ENCODE data around the gene OR8B12. TPM values are rescaled to one million over a fixed set of nuclear protein-coding genes. Genes with fewer than 3 reads are reported as not detected.

Gene OR8B12
- total RNA-seq, 4 donors from 2014 or later = not detected

DNA sequence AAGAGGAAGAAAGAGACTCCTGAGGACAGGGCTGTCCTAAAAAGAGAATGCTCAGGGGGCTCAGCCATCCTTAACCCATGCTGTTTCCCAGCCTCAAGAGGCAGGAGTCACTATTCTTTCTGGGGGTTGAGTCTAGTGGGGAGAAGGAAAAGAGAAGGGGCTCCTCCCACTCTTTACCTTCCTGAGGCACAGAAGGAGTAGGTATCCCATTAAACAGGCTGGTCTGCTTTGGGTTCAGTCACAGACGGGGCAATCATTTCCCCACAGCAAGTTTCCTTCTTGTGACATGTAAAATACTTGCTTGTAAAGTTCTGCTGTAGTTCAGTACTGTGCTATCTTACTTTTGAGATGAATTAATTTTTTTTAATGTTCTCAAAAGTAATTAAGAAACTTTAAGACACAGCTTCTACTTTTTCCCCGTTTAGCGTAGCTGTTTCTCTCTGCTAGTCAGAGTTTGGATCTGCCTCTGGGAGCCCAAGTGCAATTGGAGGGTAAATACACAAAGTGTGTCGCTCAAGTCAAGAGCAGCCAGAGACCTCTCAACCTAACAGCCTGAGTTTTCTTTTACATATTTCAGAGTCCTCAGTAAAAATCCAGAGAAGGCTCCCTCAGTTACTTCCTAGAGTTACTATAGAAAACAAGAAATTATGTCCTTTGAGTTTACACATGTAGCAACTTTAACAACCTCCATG is 41.4 kb upstream of the OR8B12 start:
- H3K4me3 ChIP-seq = no peak overlapping the region
- no peaks in the 10 kb centered on the region for H3K9me3 ChIP-seq
- peaks cover 0 to 12% (median 6%) of the 10 kb centered on the region in 4 donors for H3K4me1 ChIP-seq
- intact Hi-C loops (cut with DNase I; ENCODE audit: low total_unique reads) (loop anchor here (10.0 kb wide), 1 partner anchor 510 kb away; no protein-coding TSS in a partner anchor), in situ Hi-C loops (cut with MboI; ENCODE audit: low pct_ligation_motif_present in 1 of 4, low pct_unique_long_range_greater_than_20kb in 1 of 4, low sequenced_read_pairs in 3 of 4) (loop anchor here in 3 of 4 donors (5.0 to 25.0 kb wide), 3 partner anchors 168 to 523 kb away; no protein-coding TSS in a partner anchor)
- no peaks in the 10 kb centered on the region for H3K36me3 ChIP-seq
- peaks cover 56% of the 10 kb centered on the region for H3K27me3 ChIP-seq
- no peak overlapping the region for H3K27ac ChIP-seq
- no peak for DNase-seq
- TF ChIP-seq, protein P1, sequence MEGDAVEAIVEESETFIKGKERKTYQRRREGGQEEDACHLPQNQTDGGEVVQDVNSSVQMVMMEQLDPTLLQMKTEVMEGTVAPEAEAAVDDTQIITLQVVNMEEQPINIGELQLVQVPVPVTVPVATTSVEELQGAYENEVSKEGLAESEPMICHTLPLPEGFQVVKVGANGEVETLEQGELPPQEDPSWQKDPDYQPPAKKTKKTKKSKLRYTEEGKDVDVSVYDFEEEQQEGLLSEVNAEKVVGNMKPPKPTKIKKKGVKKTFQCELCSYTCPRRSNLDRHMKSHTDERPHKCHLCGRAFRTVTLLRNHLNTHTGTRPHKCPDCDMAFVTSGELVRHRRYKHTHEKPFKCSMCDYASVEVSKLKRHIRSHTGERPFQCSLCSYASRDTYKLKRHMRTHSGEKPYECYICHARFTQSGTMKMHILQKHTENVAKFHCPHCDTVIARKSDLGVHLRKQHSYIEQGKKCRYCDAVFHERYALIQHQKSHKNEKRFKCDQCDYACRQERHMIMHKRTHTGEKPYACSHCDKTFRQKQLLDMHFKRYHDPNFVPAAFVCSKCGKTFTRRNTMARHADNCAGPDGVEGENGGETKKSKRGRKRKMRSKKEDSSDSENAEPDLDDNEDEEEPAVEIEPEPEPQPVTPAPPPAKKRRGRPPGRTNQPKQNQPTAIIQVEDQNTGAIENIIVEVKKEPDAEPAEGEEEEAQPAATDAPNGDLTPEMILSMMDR (IDR thresholded peaks at IDR 0.05) = no peak
- TF ChIP-seq POLR2A (IDR thresholded peaks at IDR 0.05) (no peak), EP300 (IDR thresholded peaks at IDR 0.05; ENCODE audit: low read depth) (no peak), POLR2AphosphoS5 (IDR thresholded peaks at IDR 0.05) (no peak)
- 45 to 51% methylated on average over 3 to 4 of the region's 4 CpGs for WGBS, 2 donors (ENCODE audit: low coverage in 1 of 2)

DNA sequence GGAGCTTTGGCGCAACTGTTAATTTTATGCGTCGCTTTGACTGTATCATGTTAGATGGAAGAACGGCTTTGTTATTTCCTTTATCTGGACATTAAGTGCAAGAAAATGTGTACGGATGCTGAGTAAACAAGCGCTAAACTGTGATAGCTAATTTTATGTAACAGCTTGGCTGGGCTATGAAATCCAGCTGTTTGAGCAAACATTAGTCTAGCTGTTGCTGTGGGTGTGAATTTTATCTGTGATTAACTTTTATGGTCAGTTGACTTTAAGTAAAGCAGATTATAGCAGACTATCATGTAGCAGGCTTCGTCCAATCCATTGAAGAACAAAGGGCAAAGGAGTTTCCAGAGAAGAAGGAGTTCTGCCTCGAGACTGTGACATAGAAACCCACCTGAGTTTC is 40.3 kb upstream of the OR8B12 start:
- no peak for DNase-seq
- TF ChIP-seq, protein P1 (IDR thresholded peaks at IDR 0.05) = no peak
- TF ChIP-seq EP300 (IDR thresholded peaks at IDR 0.05; ENCODE audit: low read depth) (no peak), POLR2A (IDR thresholded peaks at IDR 0.05) (no peak), POLR2AphosphoS5 (IDR thresholded peaks at IDR 0.05) (no peak)
- WGBS, 2 donors (ENCODE audit: low coverage in 1 of 2) = 33 to 40% methylated on average over 6 to 8 of the region's 8 CpGs
- Histone ChIP-seq H3K36me3 (no peaks in the 10 kb centered on the region), H3K9me3 (no peaks in the 10 kb centered on the region), H3K27ac (no peak overlapping the region), H3K27me3 (peaks cover 54% of the 10 kb centered on the region), H3K4me3 (no peak overlapping the region), H3K4me1 (peaks cover 0 to 12% (median 6%) of the 10 kb centered on the region in 4 donors)
- in situ Hi-C loops (cut with MboI; ENCODE audit: low pct_ligation_motif_present in 1 of 4, low pct_unique_long_range_greater_than_20kb in 1 of 4, low sequenced_read_pairs in 3 of 4) (loop anchor here in 3 of 4 donors (10.0 to 25.0 kb wide), 2 partner anchors 169 to 521 kb away; no protein-coding TSS in a partner anchor), intact Hi-C loops (cut with DNase I; ENCODE audit: low total_unique reads) (loop anchor here (10.0 kb wide), 1 partner anchor 509 kb away; no protein-coding TSS in a partner anchor)

DNA sequence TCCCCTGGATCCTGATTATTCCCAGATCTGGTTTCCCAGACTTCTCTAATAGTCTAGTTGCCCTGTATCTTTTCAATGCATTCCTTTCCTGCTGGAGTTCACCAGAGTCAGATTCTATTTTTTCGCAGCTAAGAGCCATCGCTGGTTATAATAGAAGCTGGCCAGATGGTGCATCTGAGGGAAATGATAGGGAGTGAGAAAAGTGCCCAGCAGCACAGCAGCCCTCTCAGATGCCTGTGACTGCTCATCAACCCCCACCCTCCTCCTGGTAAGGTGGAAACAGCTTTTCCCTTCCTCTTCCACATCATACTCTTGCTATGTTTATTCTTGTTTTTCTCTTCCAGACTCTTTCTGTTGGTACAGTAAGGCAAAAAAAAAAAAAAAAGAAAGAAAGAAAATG is 39.1 kb upstream of the OR8B12 start:
- intact Hi-C loops (cut with DNase I; ENCODE audit: low total_unique reads) (loop anchor here (10.0 kb wide), 1 partner anchor 508 kb away; no protein-coding TSS in a partner anchor), in situ Hi-C loops (cut with MboI; ENCODE audit: low pct_ligation_motif_present in 1 of 4, low pct_unique_long_range_greater_than_20kb in 1 of 4, low sequenced_read_pairs in 3 of 4) (loop anchor here in 3 of 4 donors (10.0 to 25.0 kb wide), 2 partner anchors 168 to 520 kb away; no protein-coding TSS in a partner anchor)
- Histone ChIP-seq H3K4me3 (no peak overlapping the region), H3K27ac (no peak overlapping the region), H3K4me1 (peaks cover 0 to 12% (median 6%) of the 10 kb centered on the region in 4 donors), H3K9me3 (no peaks in the 10 kb centered on the region), H3K27me3 (peaks cover 49% of the 10 kb centered on the region), H3K36me3 (no peaks in the 10 kb centered on the region)
- no peak for TF ChIP-seq POLR2A (IDR thresholded peaks at IDR 0.05)
- no peak for TF ChIP-seq POLR2AphosphoS5 (IDR thresholded peaks at IDR 0.05)
- TF ChIP-seq, protein P1 (IDR thresholded peaks at IDR 0.05) = no peak
- TF ChIP-seq EP300 (IDR thresholded peaks at IDR 0.05; ENCODE audit: low read depth) = no peak
- no peak for DNase-seq
- 86% methylated on average over 2 of the region's 2 CpGs; no CpG with 5 or more reads in 1 of the 2 donors for WGBS, 2 donors (ENCODE audit: low coverage in 1 of 2)

DNA sequence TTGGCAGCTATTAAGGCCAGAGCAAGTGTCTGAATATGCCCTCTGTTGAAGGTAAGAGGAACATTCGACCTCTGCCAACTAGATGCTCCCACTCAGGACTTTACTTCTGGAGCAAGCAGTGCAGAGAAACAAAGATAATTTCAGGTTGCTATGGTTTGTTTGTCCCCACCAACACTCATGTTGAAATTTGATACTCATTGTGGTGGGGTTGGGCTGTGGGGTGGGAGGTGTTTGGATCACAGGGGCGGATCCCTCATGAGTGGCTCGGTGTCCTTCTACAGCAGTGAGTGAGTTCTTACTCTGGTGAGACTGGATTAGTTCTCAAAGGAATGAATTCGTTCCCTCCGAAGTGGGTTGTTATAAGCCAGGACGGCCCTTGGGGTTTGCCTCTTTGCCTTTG is 38.4 kb upstream of the OR8B12 start:
- Histone ChIP-seq H3K36me3 (no peaks in the 10 kb centered on the region), H3K9me3 (no peaks in the 10 kb centered on the region), H3K4me1 (peaks cover 0 to 12% (median 6%) of the 10 kb centered on the region in 4 donors), H3K4me3 (no peak overlapping the region), H3K27me3 (peaks cover 42% of the 10 kb centered on the region), H3K27ac (no peak overlapping the region)
- no peak for DNase-seq
- in situ Hi-C loops (cut with MboI; ENCODE audit: low pct_ligation_motif_present in 1 of 4, low pct_unique_long_range_greater_than_20kb in 1 of 4, low sequenced_read_pairs in 3 of 4) = loop anchor here in 3 of 4 donors (10.0 to 25.0 kb wide), 2 partner anchors 167 to 520 kb away; no protein-coding TSS in a partner anchor
- no peak for TF ChIP-seq EP300 (IDR thresholded peaks at IDR 0.05; ENCODE audit: low read depth)
- TF ChIP-seq, protein P1 (IDR thresholded peaks at IDR 0.05) = no peak
- TF ChIP-seq POLR2A (IDR thresholded peaks at IDR 0.05) = no peak
- no peak for TF ChIP-seq POLR2AphosphoS5 (IDR thresholded peaks at IDR 0.05)
- intact Hi-C loops (cut with DNase I; ENCODE audit: low total_unique reads) = loop anchor here (10.0 kb wide), 1 partner anchor 507 kb away; no protein-coding TSS in a partner anchor
- 73 to 81% methylated on average over 3 to 6 of the region's 6 CpGs for WGBS, 2 donors (ENCODE audit: low coverage in 1 of 2)
